ENCODE measurements around the gene KCTD3.

KCTD3 gene

DNA sequence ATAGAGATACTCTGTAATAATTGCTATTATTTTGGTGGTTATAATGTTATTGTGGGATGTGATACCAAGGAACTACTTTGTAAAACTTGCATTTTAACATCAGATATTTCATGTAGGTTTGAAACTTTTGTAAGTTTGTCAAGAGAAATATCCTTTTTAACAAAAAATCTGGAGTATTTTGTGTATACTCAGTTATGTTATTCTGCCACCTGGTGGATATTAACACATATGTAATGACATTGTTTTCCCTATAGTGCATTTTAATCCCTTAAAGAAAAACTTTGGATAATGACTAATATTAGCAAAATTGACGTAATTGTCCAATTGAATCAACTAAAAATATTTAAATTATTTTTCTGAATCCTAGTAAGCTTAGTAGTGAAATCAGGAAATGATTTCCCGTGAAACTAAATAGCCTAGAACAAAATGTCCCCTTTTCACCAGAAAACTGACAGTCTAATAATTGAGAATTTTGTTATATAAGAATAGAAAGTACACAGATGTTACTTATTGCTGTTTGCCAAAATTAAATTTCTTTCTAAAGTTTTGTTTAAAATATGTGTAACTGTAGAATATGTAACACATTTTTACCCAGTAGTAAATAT is 39.6 kb downstream of the KCTD3 start:
- DNase-seq, result no peak

- no peak for DNase-seq
Measured at GRCh38 chr1:215607412-215607811, 40.3 kb downstream of the KCTD3 start.

DNA sequence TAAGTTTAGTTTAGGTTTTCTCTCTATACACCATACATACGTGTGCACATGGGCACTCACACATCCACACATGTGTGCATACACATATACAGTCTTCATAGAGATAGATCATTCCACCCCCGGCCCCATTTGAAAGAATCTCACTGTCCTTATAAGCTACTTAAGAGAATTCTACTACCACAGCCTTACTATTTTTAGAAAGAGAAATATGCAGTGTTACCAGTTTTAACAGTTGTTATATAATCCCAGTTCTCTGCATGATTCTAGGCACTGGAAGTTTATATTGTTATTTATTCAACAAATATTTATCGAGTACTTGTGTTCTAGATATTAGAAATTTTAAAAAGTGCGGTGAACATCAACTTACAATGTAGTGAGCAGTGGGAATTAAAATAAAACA is 41.5 kb downstream of the KCTD3 start:
- no peak for DNase-seq

DNA sequence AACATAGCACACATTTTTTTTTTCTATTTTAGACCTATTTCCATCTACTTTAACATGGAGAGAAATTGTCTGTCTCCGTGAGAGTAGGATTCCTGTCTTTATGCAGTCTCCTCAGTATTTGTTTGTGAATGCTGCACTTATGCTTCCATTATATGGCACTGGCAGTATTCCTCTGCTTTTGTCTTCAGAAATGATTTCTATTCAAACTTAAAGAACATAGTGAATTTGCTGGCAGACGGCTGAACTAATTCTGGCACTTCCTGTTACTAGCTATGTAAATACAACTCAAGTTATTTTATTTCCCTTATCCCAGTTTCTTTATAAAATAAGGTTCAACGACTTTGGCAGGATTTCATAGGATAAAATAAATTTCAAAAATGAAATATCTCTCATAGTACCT is 45.3 kb downstream of the KCTD3 start:
- DNase-seq, result no peak

DNA sequence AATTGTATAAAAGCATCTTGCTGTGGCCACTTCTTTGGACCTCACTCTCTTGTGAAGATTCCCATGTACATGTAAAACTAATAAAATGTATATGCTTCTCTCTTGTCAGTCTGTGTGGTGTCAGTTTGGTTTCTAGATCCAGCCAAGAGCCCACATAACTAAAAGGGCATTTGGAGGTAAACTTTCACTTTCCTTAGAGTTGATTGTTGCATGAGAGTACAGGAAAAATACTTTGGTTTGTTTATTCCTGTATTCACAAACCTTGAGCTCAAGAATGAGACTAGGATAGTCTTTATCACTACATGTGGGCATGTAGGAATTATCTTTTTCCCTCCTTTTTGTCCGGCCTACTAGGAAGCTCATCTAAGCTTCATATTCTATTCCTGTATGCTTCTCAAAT is 50.9 kb downstream of the KCTD3 start:
- DNase-seq, result no peak

DNA sequence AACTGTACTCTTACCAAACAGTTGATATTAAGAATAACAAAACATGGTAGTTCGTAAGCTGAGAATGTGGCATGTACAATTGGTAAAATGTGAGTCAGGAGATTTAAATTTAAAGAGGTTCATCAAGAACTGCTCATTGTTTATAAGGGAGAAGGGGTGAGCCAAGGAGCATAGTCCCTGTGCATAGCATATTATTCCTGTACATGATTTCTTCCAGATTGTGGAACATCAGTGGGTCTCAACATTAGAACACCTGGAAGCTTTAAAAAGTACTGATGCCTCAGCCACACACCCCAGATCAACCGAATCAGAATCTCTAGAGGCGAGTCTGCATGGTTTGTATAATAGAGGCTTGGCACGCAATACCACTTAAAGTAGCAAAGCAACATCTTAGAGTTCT is 56.1 kb downstream of the KCTD3 start:
- no peak for DNase-seq

GRCh38 chr1:215625949-215626348 is 58.8 kb downstream of the KCTD3 start:
- no peak for DNase-seq

DNA sequence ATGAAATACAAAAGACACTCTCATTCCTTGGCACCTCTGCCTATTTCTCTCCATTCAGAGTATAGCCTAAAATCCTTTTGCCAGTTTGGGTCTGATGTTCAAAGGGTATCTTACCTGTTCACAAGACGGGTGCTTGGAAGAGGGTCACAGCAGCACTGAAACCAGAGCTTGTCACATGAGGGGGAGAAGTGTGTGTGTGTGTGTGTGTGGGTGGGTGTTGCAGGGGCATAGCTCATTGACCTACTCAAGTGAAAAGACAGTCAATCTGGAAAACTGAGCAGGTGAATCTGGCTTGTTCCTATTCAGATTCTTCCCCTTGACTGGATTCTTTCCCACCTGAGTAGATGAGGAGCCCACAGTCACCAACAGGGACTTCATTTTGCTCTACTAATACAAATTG is 63.9 kb downstream of the KCTD3 start:
- DNase-seq, result no peak

- DNase-seq, result no peak
Measured at GRCh38 chr1:215631489-215631888, 64.4 kb downstream of the KCTD3 start.

- no peak for DNase-seq
Measured at GRCh38 chr1:215635827-215636226, 68.7 kb downstream of the KCTD3 start.

- DNase-seq, result no peak
Measured at GRCh38 chr1:215636258-215636965, 69.3 kb downstream of the KCTD3 start.

GRCh38 chr1:215637041-215637573 is 70.0 kb downstream of the KCTD3 start:
- DNase-seq, result no peak

DNA sequence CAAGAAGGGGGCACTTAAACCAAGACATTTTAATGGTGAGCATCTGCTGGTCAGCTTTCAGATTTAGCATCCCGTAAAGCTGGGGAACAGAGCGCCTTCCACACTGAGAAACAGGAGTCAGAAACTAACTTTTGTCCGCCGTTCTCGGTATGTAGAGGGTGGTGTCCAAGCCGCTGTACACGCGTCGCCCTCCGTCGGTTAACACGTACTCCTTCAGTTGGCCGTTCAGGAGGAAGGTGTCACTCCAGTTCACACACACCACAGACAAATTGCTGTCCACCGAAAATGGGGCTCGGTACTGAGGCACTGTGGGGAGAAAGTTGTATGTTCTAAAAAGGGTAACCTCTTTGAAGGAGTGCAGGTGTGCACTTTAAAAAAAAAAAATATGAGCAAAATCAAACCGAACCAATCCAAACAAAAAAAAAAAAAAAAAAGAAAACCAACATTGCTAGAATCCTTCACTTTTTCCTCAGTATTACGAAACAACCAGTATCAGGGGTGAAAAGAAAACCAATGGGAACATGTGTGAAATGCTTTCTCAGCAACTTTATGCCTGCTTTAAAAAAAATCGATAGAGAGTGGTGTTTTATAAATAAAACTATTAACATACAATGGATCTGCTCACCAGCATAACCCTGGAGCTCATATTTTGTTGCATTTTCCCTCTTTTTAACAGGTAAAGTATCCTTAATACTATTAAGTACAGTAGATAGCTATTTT is 73.5 kb downstream of the KCTD3 start:
- DNase-seq, result no peak

GRCh38 chr1:215643592-215644321 is 76.7 kb downstream of the KCTD3 start:
- no peak for DNase-seq

GRCh38 chr1:215645182-215645581 is 78.1 kb downstream of the KCTD3 start:
- no peak for DNase-seq

DNA sequence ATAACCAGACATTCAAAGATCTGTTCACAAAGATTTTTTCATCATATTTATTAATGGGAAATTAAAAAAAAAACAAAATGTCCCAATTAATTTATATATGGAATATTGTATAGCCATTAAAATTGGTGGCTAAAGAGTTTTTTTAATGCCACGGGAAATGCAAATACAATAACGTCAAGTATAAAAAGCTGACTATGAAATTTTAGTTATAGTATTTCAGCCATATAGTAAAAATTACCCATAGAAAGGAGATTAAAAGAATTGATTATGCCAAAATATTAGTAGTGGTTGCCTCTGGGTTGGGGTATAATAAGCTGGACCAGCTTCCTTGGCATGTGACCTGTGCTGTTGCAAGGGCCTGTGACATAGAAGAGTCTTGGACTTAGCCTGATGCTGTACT is 78.8 kb downstream of the KCTD3 start:
- DNase-seq, result no peak

DNA sequence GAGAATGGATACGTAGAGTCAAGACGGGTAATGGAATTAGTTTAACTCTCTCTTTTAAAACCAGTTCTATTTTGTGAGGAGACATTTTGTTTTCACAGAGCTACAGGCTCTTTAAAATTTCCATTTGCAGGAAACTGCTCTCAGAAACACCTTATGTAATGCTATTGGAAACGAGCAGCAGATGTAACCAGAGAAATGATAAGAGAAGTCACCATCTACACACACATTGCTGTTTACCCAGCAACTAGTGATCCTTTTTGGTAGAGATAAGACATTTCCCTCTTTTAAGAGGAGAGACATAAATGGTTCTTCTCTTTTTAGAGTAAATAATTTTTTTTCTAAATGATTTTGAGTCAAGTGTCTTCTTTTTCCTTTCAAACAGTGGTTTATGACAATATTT is 80.6 kb downstream of the KCTD3 start:
- no peak for DNase-seq

GRCh38 chr1:215648957-215649356 is 81.9 kb downstream of the KCTD3 start:
- no peak for DNase-seq

DNA sequence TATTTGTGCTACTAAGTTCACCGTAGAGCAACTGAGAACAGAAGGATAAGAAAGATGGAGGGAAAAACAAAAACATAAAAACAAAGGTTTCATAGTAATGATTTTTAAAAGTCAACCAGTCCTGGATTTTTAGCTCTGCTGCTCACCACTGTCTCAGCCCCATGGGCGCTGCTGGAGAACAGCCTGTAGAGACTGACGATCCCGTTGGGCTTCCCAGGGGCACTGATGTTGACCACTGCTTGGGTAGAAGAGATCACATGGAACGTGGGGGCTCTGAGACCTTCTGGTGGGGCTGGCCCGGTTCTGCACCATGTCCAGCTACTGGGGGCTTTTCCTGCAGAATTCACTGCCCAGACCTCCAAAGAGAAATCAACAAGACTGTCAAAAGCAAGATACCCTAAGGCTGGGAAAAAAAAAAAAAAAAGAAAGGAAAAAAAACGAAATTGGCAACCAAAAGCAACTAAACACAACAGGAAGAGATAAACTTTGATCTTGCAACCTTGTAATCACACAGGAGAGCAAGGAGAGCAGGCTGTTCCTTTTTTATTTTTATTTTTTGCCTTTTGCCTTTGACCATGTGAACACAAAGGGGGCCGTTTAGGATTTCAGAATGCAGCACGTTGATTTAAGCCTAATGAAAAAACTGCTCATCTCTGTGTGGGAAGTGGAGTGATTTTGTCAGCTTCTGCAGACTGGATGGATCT is 83.5 kb downstream of the KCTD3 start:
- DNase-seq, result no peak

DNA sequence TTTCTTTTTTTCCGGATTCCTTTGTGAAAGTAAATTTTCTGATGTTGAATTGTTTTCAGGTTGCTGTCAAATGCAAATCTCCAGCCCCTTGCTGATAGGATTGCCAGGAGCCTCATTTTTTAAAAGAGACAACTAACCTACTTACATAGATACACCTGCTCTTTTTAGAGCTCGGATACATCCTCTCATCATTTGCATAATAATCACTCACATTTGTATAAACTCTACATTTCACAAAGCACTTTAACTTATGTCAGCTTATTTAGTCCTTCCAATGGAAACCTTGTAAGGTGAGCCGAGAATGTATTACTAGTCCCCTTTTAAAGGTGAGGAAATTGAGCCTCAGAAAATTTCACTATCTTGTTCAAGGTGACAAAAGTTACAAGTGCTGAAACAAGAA is 84.8 kb downstream of the KCTD3 start:
- DNase-seq, result no peak

DNA sequence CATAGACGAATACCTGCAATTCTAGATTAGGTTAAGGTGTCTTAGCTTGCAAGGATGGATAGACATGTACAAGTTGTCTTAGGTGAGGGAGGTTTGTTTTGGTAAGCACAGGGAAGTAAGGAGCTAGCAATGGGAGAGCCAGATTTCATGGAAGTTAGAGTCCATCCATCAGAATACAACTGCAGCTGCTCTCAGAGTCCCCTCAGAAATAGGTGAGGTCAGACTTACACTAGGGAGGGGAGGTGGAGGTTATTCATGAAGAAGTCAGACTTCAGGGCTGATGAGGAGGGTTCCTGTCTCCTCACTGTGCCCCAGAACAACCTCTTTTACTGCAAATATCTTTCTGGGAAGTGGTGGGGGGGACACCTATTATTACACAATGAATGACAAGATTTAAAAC is 85.3 kb downstream of the KCTD3 start:
- no peak for DNase-seq

- no peak for DNase-seq
Measured at GRCh38 chr1:215657047-215657446, 89.9 kb downstream of the KCTD3 start.

DNA sequence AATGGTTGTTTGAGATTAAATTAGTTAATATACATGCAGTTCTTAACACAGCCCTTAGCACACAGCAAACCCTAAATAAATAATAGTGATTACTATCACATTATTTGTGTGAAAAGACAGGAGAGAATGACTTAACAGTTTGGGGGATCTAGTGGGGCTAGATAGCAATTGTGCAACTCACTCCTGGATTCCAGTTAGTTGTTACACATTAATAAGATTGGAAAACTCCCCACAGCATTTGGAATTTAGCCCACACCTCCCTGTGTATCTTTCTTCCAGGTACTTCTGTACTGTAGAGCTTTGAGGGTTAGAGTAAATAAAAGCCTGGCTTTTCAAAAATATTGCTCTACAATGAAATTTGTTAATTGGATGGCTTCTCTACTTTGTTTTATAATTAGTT is 93.2 kb downstream of the KCTD3 start:
- no peak for DNase-seq
